MCF 10A (cell line): ENCODE measurements around the gene GALNT12. TPM values are rescaled to one million over a fixed set of nuclear protein-coding genes. Genes with fewer than 3 reads are reported as not detected.

Source experiments
- BruUV-seq: library from RNA; stranded (reverse); fragments of 400-500 nt; replicated peaks from 2 replicates; lab custom pipeline; 2021; lab: Mats Ljungman, UMichigan
- CTCF ChIA-PET: fragments of 300-600 bp; sonication (Branson Sonifier 250); formaldehyde crosslinking; extraction: SDS; loops from one replicate; lab custom pipeline; 2021; ENCODE audit warnings: antibody characterized with exemption, inconsistent platforms; lab: Yijun Ruan, JAX
- POLR2A ChIA-PET: fragments of 300-600, 350-650 bp; sonication (Branson Sonifier 250); formaldehyde crosslinking; extraction: SDS; loops from one replicate; lab custom pipeline; 2020; ENCODE audit warnings: antibody characterized with exemption, inconsistent platforms; lab: Yijun Ruan, JAX
- DNase-seq: peaks from one replicate; pipeline ENCODE4 v3.0.0-alpha.2; 2018; ENCODE audit not compliant: unreplicated experiment
- H3K27ac Mint-ChIP-seq: one replicate; pipeline ENCODE4 v1.8.0; 2022; ENCODE audit warnings: mild to moderate bottlenecking, low read depth, mixed read lengths; ENCODE audit not compliant: unreplicated experiment
- H3K27me3 Mint-ChIP-seq: one replicate; pipeline ENCODE4 v1.8.0; 2022; ENCODE audit warnings: mixed read lengths; ENCODE audit not compliant: insufficient read depth, unreplicated experiment
- H3K36me3 Mint-ChIP-seq: one replicate; pipeline ENCODE4 v1.8.0; 2022; ENCODE audit warnings: mild to moderate bottlenecking, moderate library complexity, mixed read lengths; ENCODE audit not compliant: insufficient read depth, unreplicated experiment
- H3K4me1 Mint-ChIP-seq: one replicate; pipeline ENCODE4 v1.8.0; 2022; ENCODE audit warnings: mixed read lengths; ENCODE audit not compliant: insufficient read depth, unreplicated experiment
- H3K4me3 Mint-ChIP-seq: one replicate; pipeline ENCODE4 v1.8.0; 2022; ENCODE audit warnings: mild to moderate bottlenecking, moderate library complexity, mixed read lengths; ENCODE audit not compliant: unreplicated experiment
- H3K9me3 Mint-ChIP-seq: one replicate; pipeline ENCODE4 v1.8.0; 2022; ENCODE audit warnings: mixed read lengths; ENCODE audit not compliant: unreplicated experiment
- CTCF ChIP-seq: fragments of 200-600 bp; IDR thresholded peaks from one replicate; pipeline ENCODE4 v1.8.0; 2022; ENCODE audit warnings: antibody characterized with exemption, mild to moderate bottlenecking; ENCODE audit not compliant: unreplicated experiment
- intact Hi-C: fragments of 100-400 bp; cut with micrococcal nuclease; formaldehyde crosslinking; loops from 2 replicates; pipeline ENCODE4 v1.14.1; 2022
- total RNA-seq: library from RNA; stranded (reverse); gene quantifications from 2 replicates; pipeline ENCODE4 v1.2.3, GENCODE V29; 2022

GALNT12 gene
- total RNA-seq, 1 experiment from 2014 or later: not detected

DNA sequence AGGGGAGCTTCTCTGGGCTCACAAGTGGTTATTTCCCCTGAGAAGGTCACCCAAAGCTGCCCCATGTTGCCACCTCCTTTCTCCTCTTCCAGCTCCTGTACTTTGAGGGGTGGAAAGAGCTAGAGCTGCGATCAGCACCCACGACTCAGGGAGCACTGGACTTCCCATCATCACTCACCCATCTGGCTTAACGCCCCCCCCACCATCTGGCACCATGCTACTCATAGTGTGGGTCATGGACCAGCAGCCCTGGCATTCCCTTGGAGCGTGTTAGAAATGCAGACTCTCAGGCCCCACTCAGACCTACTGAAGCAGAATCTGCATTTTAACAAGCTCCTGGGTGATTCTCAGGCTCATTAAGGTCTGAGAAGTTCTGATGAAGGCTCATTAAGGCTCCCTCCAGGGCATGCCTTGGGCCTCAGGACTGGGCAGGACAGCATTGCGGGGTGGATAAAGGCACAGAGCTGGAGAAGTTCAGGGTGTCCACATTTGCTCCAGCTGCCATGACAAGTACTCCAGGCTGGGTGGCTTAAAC lies 67.3 kb downstream of the GALNT12 start:
- ChIA-PET CTCF (interaction anchor here (3.1 kb wide), 1 partner anchor 27 kb away, joined by 13 read pairs; no protein-coding TSS in a partner anchor), POLR2A (no interaction called here)
- Mint-ChIP-seq H3K4me1 (peaks cover 12% of the 10 kb centered on the region), H3K27ac (no peak overlapping the region), H3K27me3 (peaks cover 46% of the 10 kb centered on the region), H3K4me3 (no peak overlapping the region), H3K9me3 (peaks cover 7% of the 10 kb centered on the region), H3K36me3 (peaks cover 5% of the 10 kb centered on the region)
- no peak for TF ChIP-seq CTCF
- intact Hi-C loops: no loop called here
- no peak for DNase-seq
- no TSS peak for BruUV-seq

DNA sequence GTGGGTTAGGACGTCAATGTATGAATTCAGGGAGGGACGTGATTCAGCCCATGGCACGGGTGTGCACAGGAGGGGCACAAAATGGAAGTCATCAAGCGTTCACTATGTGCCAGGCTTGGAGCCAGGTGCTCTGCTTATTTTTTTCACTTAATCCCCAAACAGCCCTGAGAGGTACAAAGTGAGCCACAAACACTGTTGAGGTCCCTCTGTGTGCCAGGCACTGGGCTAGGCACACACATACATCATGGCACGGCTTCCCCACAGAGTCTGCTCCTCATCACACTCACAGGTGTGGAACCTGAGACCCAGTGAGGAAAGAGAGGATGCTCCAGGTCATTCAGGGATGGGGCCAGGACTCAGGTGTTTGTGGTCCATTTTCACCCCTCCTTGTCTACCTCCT lies 68.1 kb downstream of the GALNT12 start:
- Mint-ChIP-seq H3K4me1 (peaks cover 7% of the 10 kb centered on the region), H3K9me3 (peaks cover 7% of the 10 kb centered on the region), H3K4me3 (no peak overlapping the region), H3K27me3 (peaks cover 52% of the 10 kb centered on the region), H3K36me3 (peaks cover 5% of the 10 kb centered on the region), H3K27ac (no peak overlapping the region)
- TF ChIP-seq CTCF: no peak
- CTCF ChIA-PET: interaction anchor here (3.1 kb wide), 1 partner anchor 28 kb away, joined by 13 read pairs; no protein-coding TSS in a partner anchor
- POLR2A ChIA-PET: no interaction called here
- intact Hi-C loops: no loop called here
- DNase-seq: no peak
- no TSS peak for BruUV-seq

DNA sequence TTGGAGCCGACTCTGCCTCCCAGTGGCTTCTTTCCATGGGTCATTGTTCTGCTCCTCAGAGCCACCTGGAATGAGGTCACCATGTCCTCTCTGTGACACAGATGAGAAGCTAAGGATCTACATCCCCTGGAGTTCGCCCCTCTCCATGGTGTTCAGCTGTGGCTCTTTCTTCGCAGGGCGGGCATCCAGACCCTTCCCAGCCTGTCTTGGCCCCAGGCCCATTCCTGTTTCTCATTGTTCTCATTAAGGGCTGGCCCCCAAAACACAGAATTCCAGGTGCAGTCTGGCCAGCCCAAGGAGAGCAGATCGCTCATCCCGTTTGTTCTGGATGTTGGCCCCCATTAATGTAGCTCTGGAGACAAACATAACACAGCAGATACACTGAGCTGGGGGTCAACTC lies 69.8 kb downstream of the GALNT12 start:
- Mint-ChIP-seq H3K36me3 (peaks cover 5% of the 10 kb centered on the region), H3K27ac (no peak overlapping the region), H3K9me3 (no peaks in the 10 kb centered on the region), H3K27me3 (peaks cover 54% of the 10 kb centered on the region), H3K4me1 (peaks cover 7% of the 10 kb centered on the region), H3K4me3 (no peak overlapping the region)
- no peak for TF ChIP-seq CTCF
- POLR2A ChIA-PET: no interaction called here
- BruUV-seq: no TSS peak
- CTCF ChIA-PET: interaction anchor here (0.6 to 0.8 kb wide), 2 partner anchors 121 to 507 kb away, joined by 3 read pairs; no protein-coding TSS in a partner anchor
- DNase-seq: no peak
- intact Hi-C loops: no loop called here

DNA sequence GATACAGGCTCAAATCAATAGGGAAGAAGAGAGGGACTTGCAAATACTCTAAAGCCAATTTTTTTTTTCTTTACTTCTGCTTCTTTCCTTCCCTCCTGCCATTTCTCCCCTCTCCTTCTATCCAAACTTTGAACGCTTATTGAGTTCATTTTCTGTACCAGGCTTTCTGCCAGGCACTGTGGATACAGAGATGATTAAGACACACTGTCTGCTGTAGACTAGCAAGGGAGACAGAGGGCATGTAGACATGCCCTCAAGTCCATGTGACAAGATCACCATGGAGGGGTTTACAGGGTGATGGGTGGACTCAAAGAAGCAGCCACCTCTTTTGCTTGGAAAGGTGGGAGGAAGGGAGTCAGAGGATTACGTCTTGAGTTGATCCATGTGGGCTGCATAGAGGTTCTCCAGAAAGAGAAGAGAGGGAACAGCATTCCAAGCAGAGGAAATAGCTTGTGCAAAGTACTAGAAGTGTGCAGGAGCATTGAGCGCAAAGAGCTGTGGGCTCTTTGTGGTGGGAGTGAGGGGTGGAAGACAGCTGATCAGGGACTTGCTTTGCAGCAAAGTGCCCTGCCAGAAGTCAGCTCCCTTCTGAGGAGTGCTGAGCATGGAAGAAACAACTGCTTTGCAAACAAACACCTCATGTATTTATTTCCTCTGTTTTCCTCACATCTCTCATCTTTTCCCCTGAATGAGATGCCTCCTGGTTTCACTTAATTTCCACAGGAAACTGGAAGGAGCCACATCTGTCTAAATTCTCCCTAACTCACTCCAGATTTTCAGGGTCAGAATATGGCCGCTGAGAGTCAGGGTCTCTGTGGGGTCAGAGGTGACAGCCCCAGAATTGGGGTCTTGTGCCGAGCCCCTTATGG lies 71.9 kb downstream of the GALNT12 start:
- no peak overlapping the region for H3K27ac Mint-ChIP-seq
- BruUV-seq: no TSS peak
- H3K27me3 Mint-ChIP-seq: peaks cover 71% of the 10 kb centered on the region
- intact Hi-C loops: no loop called here
- H3K36me3 Mint-ChIP-seq: peaks cover 5% of the 10 kb centered on the region
- no peak overlapping the region for H3K4me3 Mint-ChIP-seq
- no peak for TF ChIP-seq CTCF
- no peaks in the 10 kb centered on the region for H3K9me3 Mint-ChIP-seq
- DNase-seq: no peak
- H3K4me1 Mint-ChIP-seq: no peaks in the 10 kb centered on the region
- ChIA-PET CTCF (no interaction called here), POLR2A (interaction anchor here (0.7 kb wide), 1 partner anchor 118 kb away, joined by 4 read pairs; no protein-coding TSS in a partner anchor)
